ENCODE measurements around the gene ZNF57.
A peak's percentile ranks its signal among the peaks of the same experiment; 100 is the strongest.
"Not testable (repeated sequence)": the region's sequence is repeated elsewhere in the genome, so short reads cannot be mapped to it uniquely, and the experiment has no call there.

ZNF57 gene

GRCh38 chr19:2902590-2903218 lies 2.0 kb downstream of the ZNF57 start:
- no peak for DNase-seq

- DNase-seq: not testable (repeated sequence)
Measured at GRCh38 chr19:2903326-2903725, 2.6 kb downstream of the ZNF57 start.

- no peak for DNase-seq
Measured at GRCh38 chr19:2905918-2906519, 5.3 kb downstream of the ZNF57 start.

- no peak for DNase-seq
Measured at GRCh38 chr19:2906631-2907195, 6.0 kb downstream of the ZNF57 start.

- no peak for DNase-seq
Measured at GRCh38 chr19:2912306-2912705, 11.6 kb downstream of the ZNF57 start.

- no peak for DNase-seq
Measured at GRCh38 chr19:2917275-2918184, 16.8 kb downstream of the ZNF57 start.

GRCh38 chr19:2922987-2923386 lies 22.3 kb downstream of the ZNF57 start:
- DNase-seq: peak; percentile 26

GRCh38 chr19:2923510-2923909 lies 22.8 kb downstream of the ZNF57 start:
- DNase-seq: peak; percentile 14

GRCh38 chr19:2926341-2927031 lies 25.8 kb downstream of the ZNF57 start:
- no peak for DNase-seq

- DNase-seq: no peak
Measured at GRCh38 chr19:2927032-2927430, 26.3 kb downstream of the ZNF57 start.

GRCh38 chr19:2933490-2933910 lies 32.8 kb downstream of the ZNF57 start:
- no peak for DNase-seq

GRCh38 chr19:2935863-2936262 lies 35.1 kb downstream of the ZNF57 start:
- not testable (repeated sequence) for DNase-seq

- no peak for DNase-seq
Measured at GRCh38 chr19:2942928-2943640, 42.4 kb downstream of the ZNF57 start.

- no peak for DNase-seq
Measured at GRCh38 chr19:2944403-2944774, 43.7 kb downstream of the ZNF57 start.

GRCh38 chr19:2944775-2945574 lies 44.2 kb downstream of the ZNF57 start, which contains the start of gene ZNF77:
ZNF77 (minus strand) TSS chr19:2944971; CDS start chr19:2944840, 131 bp downstream.
- DNase-seq: peak; percentile 98

GRCh38 chr19:2945575-2946184 lies 45.0 kb downstream of the ZNF57 start:
- no peak for DNase-seq

GRCh38 chr19:2949939-2950285 lies 49.2 kb downstream of the ZNF57 start:
- DNase-seq: no peak

GRCh38 chr19:2950286-2951124 lies 49.8 kb downstream of the ZNF57 start:
- DNase-seq: peak; percentile 98

- DNase-seq: peak; percentile 48
Measured at GRCh38 chr19:2952953-2953481, 52.3 kb downstream of the ZNF57 start.

- DNase-seq: no peak
Measured at GRCh38 chr19:2957160-2957559, 56.4 kb downstream of the ZNF57 start.
